Measurements from ENCODE around the gene NAA20.

NAA20 gene, protein sequence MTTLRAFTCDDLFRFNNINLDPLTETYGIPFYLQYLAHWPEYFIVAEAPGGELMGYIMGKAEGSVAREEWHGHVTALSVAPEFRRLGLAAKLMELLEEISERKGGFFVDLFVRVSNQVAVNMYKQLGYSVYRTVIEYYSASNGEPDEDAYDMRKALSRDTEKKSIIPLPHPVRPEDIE

DNA sequence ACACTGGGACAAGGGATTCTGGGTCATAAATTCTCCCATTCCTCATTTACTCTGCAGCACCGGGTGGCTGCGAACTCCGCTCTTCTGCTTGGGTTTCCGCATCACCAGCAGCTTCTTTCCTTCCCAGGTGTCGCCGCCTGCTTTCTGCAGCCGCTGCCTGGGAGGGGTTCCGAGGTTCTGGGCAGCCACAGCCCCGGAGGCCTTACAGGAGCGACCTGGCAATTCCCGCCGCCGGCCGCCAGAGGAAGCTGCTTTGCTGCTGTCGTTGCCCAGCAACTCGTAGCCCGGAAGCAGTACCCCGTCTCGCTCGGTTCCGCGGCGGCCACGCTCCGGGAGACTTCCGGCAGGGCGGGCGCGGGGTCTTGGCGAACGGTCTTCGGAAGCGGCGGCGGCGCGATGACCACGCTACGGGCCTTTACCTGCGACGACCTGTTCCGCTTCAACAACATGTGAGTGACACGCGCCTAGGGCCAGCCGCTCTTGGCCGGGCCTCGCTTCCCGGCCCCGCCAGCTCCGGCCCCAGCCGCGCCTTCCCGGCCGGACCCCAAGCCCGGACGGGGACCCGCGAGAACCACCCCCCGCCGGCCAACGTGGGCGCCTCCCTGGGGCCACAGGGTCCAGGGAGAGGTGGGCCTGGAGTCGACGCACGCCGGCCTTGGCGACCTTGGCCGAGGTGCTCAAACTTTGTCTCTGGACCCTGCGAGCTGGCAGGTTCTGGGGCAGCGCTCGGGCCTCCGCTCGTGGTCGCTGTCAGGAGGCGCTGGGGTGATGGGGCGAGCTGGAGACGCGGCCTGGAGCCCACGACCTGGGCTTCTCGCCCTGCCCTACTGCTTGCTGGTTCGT is at the start of gene NAA20:
NAA20 (plus strand) TSS at position 362 of the 843 bp plus-strand sequence; CDS start at position 397, 35 bp downstream.
- DNase-seq, result peak; percentile 90

DNA sequence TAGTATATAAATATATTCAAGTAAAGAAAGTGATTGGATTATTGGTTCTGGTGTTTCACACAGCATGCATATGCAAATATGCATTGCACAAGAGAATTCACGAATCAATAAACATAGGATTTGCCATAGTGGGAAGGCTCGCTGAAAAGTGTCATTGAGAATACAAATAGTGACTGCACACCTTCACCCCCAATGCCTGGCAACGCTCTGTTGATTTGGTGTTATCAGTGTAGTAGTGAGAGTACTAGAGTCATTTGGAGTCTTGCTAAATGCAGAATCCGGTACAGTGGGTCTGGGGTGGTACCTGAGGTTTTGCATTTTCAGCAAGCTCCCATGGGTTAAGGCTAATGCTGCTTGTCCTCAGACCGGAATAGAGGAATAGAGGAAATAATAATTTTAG is 49.7 kb upstream of the NAA20 start:
- DNase-seq, result no peak

DNA sequence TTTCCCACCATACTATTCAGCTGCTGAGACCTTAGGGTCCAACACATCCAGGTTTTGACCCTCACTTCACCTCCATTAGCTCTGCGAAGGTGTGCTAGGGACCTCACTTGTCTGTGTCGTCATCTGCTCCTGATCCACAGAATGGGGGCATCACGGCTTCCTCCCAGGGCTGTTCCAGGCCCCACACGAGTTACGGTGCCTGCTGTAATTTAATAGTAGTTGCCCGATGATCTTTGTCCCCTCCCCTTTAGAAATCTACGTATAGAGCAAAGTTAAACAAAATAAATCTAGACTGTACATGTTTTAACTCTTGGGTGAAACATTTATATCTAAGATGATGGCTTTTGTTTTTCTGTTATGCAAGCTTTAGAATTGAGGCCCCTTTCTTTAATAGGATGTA is 49.1 kb upstream of the NAA20 start:
- no peak for DNase-seq

DNA sequence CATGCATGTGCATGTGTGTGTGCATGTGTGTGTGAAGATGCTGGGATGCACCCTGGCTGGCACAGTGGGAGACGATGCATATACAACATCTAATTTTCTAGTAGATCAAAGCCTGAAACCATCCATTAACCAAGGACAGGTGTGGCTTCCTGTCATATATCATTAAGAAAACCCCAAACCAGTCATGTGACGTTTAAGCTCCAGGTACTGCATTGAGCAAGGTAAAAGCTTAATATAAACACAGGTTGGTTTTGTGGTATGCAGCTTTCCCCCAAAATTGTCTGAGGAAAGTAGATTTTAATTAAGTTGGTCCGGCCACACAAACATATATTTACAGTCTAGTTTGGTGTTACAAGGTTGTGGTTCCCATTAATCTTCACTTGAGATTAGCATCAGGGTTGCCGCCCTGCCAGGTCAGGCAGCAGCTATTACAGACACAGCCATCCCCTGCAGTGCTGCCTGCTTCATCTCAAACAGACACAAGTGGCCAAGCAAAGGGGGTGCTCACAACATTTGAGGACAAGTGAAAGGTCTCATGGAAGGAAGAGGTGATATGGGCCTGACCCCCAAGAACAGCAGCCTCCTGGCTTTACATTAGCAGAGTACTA is 48.6 kb upstream of the NAA20 start:
- DNase-seq, result peak; percentile 48

DNA sequence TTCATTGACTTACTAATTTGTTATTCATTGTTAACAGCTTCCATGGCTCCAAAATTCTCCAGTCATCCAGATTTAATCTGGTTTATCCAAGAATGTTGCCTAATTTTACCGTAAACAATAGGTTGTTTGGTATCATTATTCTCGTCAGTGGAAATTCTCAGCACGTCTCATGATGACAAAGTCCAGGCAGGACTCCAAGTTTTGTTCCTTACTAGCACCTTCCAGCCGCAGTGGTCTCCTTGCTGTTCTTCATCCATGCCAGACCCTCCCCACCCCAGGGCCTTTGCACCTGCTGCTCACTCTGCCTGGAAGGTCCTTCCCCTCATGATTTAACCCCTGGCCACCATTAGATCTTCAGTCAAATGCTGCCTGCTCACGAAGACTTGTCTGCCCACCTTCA is 48.1 kb upstream of the NAA20 start:
- DNase-seq, result no peak

DNA sequence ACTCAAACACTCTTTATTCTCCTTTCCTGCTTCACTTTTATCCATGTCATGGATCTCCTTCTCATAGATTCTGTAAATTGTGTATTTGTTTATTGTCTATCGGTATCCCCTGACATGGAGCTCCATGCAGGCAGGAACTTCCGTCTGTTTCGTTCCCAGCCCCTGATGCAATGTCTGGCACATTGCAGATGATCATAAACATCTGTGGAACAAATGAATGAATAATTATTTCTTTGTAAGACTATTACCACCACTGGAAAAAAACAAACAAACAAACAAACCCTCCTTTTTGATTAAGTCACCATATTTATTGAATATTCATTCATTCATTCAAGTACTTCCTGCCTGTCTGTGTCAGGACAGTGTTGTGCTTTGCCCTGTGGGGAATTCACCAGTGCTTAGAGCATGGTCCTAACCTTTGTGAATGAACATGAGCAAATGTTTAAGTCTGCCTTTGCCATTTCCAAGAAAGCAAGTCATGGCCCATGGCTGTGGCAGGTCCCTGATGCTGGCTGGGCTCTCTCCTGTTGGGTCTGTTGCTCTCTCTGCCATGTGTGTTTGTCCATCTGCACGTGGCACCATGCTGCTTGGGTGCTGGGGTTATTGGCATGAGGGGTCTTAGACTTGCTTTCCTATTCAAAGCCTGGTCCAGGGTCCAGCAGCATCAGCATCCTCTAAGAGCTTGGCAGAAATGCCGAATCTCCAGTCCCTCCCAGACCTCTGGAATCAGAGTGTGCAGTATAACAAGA is 47.5 kb upstream of the NAA20 start:
- DNase-seq, result no peak

DNA sequence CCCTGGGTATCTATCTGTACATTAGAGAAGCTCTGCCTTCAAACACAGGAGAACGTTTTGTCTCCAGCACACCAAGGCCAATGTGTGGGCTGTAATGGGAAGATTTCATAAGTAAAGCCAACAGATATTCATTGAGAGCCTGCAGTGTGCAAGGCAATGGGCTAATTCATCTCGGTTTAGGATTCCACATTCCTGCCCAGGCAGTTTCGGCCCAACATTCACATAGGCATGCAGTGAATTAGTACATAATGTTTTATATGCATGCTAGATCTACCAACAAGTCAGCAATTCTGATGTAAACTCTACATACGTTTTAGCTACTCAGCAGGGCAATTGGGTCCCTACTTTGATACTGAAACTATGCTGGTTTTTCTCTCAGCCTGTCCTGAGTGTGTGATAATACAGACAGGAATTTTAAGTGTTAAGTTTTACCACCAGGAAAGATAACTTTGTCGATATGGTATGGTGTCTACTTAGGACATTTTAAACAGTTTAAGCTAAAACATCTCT is 46.9 kb upstream of the NAA20 start:
- no peak for DNase-seq

DNA sequence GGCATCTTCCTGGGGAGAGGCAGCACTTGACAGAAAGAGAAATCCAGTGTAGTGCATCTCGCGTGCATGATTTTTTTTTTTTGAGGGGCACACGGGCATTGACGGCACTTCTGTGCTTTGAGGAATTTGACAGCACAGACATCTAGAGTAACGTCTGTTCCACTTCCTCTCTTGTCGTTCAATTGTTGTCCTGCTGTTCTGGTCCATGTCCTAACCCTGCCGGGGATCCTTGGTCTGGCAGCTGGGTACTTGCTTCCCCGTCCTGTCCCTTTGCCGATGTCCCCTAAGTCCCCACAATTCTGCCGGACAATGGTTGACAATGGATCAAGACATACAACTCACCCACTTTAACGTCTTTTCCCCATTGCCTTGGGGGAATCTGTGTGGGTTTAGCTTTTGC is 46.0 kb upstream of the NAA20 start:
- no peak for DNase-seq

DNA sequence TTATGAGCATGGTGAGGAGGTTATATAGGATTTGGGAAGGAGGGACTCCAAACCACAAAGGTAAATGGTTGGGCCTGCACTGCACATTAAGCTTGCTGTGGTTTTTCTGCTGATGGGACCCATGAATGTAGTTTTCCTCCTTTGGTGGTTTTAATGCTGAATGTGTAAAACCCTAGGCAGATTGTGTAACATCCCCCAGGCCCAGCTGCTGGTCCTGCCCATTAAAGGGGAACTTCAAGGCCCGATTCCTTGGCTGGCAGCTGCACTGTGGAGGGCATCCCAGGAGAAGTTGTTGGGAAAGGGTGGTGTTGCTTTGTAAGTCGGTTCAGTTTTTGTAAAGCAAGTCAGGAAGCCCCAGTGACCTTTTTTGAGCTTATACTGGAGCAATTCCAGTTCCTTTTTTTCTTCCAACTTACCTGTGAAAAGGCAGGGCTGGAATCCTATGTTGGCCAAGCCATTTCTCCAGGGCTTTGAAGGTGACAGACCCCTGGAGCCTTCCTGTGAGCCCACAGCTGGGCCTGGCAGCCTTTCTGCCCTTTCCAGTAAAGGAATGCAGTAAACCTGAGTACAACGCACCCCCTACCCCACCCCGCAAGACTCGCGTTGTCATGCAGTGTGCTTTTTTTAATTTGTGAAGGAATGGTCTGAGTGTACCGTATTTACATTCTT is 43.1 kb upstream of the NAA20 start:
- no peak for DNase-seq

DNA sequence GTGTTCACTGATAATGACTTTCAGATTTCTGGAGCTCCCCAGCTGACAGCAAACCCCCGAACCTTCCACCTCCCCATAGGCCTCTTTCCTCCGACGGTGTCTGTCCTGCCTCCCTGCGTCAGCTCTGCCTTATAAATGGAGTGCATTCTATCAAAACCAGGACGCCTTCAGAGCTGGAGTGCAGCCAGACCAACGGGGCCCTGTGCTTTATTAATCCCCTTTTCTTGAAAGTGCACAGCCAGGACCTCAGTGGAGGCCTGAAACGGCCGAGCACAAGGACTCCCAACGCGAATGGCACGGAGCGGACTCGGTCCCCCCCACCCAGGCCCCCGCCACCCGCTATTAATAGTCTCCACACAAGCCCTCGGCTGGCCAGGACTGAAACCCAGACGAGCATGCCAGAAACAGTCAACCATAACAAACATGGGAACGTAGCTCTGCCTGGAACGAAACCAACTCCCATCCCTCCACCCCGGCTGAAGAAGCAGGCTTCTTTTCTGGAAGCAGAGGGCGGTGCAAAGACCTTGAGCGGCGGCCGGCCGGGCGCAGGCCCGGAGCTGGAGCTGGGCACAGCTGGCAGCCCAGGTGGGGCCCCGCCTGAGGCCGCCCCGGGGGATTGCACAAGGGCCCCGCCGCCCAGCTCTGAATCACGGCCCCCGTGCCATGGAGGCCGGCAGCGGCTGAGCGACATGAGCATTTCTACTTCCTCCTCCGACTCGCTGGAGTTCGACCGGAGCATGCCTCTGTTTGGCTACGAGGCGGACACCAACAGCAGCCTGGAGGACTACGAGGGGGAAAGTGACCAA is 42.3 kb upstream of the NAA20 start:
- DNase-seq, result no peak

DNA sequence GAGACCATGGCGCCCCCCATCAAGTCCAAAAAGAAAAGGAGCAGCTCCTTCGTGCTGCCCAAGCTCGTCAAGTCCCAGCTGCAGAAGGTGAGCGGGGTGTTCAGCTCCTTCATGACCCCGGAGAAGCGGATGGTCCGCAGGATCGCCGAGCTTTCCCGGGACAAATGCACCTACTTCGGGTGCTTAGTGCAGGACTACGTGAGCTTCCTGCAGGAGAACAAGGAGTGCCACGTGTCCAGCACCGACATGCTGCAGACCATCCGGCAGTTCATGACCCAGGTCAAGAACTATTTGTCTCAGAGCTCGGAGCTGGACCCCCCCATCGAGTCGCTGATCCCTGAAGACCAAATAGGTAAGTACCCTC is 41.7 kb upstream of the NAA20 start:
- no peak for DNase-seq

DNA sequence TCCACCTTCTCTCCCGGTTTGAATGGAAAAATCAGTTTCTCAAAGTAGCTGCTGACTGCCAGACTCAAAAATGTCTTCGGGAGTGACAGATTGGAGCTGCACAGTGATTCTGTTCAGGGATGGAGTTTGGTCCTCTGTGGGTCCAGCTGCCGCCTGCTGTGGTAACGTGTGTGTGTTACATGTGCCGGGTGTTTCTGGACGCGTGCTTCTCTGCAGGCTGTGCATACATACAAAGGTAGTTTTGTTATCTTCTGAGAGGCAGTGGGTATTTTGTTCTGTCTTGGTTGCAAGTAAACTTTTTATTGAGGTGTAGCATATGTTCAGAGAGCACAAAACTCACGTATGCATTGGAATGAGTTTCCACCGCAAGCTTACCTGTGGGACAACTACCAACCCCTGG is 41.3 kb upstream of the NAA20 start:
- DNase-seq, result no peak

DNA sequence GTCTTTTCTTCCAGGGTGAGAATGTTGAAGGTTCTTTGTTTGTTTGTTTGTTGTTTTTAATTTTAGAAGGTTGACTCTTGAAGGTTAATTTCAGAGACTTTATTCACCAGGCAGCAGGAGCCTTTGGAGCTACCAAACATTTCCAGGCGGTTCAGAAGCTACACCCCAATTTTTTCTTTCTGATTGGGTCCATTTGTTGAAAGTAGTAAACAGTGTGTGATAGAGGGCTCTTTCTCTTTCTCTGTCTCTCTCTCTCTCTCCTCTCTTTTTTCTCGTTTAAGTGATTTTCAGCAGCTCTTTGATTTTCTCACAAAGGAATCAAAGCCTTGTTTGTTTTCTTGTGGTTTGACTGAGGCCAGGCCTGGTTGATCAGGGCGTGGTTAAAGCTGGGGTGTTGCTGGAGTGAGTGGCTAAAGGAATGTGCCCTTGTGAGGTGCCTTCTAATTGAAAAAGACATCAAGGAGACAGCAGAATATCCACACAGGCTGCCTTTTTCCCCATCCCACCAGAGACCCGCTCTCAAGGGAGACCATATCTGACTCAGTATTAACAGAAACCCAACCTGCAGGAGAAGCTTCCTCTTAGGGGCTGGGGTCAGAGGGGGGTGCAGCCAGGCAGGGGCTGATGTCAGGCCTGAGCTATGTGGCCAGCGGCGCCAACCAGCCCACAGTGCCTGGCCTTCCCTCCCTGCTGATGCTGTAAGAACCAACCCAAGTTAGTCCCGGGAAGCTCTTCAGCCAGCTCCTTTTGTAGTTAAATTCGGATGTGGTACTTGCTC is 40.4 kb upstream of the NAA20 start:
- no peak for DNase-seq

DNA sequence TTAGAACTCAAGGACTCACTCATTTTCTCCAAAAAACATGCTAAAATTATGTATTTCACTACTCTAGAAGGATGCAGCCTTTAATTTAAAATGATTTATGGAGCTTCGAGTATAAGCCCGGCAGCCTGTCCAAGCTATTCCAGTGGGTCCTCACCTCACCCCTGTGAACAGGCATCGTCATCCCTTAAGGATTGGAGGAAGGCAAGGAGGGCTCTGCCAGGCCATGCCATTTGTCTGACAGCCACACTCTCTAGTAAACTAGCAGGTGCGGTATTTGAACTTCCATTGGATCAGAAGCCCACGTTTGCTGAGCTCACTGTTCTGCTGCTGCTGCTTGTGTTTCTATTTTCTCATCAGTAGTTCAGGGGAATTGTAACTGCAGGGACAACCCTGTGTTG is 39.8 kb upstream of the NAA20 start:
- DNase-seq, result no peak

DNA sequence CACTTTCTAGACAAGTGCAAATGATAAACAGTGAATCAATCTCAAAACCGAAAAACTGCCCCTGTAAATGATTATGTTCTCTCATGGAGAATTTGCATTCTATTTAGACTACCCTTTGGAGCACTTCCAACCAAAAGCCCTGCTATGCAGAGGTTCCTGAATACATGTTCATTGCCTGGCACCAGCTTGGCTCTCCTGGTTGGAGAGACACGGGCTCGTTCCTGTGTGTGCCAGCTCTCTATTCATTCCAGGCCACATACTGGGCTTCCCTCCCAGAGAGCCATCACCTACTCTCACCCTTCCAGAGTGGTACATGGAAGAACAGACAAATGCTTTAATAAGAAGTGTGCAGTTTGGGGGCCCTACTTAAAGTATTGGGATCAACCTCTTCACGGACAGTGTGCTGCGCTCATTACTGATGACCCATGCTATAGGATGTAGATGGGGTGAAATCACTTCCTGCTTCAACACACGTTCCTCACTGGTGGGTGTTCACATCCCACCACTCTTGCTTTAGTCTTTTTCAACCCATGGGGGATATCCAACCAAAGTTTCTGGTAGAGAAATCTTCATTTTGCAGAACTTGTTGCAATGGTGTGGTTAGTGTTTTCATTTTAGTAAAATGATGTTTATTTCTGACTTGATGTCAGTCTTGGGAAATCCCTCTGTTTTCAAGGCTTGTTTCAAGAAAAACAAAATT is 38.5 kb upstream of the NAA20 start:
- DNase-seq, result no peak

DNA sequence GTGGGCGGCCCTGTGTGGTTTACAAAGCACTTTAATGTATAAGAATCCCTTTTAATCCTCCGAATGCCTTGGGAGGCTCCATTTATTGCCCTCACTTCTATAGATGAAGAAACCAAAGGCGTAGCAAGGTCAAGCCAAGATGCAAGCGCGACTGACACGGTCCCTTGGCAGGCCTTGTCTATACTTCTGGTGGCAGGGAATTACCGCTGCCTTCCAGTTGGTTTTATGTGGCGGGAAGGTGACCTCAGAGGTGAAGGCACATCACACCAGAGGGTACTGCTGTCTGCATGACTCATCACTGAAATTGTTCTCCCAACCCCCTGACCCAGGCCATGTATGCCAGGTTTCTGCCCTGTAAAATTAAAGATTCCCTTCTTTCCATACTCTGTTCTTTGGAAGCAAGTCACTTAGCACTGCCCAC is 36.1 kb upstream of the NAA20 start:
- no peak for DNase-seq

DNA sequence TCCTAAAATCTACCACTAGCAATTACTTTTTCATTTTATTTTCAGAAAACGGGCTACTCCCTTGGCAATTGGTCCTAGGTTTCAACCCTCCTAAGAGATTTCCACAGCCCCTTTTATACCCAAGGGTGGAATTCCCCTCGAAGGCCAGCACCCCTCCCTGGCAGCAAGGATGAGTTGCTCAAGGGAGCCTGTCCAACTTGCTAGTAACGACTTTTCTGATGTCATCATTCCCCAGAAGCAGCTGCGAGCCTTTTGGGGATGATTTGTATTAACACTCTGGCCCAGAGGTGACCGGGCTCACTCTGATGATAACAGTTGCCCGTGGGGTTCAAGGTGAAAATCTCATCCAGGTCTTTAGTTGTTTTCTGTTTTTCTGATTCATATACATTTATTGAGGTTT is 30.7 kb upstream of the NAA20 start:
- DNase-seq, result no peak

DNA sequence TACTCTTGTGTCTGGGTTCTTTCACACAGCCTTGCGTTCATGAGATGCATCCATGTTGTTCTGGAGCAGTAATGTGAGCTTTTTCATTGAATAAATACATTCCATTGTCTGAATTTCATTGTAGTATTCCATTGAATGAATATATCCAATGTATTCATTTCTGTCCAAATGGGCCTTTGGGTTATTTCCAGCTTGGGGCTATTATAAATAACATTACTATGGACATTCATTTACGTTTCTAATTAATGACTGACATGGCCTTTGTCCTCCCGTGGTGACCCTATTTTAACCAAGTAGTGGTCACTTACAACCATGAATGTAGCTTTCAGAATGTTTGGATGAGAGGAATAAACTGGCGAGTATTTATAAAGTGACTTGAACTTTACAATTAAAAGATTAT is 30.1 kb upstream of the NAA20 start:
- DNase-seq, result no peak

DNA sequence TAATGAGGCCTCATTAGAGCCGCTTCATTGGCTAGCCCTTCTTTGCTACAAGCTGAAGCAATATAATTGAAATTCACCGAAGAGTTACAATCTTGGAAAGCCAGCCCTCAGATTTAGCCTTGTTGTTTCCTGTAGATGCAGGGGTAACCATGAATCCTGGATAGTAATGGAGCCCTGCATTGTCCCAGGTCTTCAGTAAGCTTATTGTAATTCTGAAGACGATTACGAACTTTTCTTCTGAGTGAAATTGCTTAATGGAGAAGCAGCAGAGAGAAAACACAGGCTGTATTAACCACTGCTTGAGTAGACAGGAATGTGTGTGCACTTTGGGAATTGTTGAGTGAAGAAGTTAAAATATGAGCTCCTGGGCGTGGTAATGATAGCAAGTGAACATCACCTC is 26.3 kb upstream of the NAA20 start:
- DNase-seq, result no peak

DNA sequence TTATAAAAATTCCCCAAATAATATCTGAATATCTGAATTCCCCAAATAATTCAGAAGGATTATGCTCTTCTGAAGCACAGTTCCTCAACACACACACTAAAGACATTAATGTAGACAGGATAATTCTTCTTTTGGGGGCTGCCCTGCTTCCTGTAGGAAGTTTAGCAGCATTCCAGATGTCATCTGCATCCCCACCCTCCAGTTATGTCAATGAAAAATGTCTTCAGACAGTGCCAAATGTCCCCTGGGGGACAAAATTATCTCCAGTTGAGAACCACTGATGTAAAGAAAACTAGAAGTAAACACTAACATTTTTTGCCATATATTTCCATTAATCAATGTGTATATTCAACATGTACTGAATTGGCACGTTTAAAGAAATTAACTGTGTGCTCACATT is 25.9 kb upstream of the NAA20 start:
- no peak for DNase-seq

DNA sequence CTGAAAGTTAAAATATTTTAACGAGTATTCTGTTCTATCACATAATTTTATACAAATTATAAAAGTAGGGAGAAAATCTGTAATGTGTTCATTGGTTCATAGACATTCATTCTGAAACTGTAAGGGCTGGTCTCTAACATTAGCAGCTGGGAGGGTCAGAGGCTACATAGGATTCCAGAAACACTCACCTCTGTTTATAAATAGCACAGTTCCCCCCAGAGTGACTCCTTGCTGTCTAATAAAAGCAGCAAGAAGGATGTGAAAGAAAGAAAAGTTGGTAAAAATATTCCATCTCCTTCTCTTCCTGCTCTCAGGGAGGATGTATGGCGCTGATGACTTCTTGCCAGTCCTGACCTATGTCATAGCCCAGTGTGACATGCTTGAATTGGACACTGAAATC is 25.3 kb upstream of the NAA20 start:
- DNase-seq, result no peak

Data from CD4-positive, alpha-beta T cell treated with Interleukin-21 for 1 hour (primary cell).